A549 treated with GW870086 at 1 μM for 4 hours (cell line): ENCODE results near the gene ZMAT3. TPM values are rescaled to one million over a fixed set of nuclear protein-coding genes. Genes with fewer than 3 reads are reported as not detected.

Experiments used
- total RNA-seq: library from RNA; stranded (reverse); fragments of 200-300 nt; extraction: Qiagen RNA extraction; gene quantifications from 5 replicates; pipeline ENCODE4 v1.2.3, GENCODE V29; 2022; ENCODE audit warnings: low read depth

The ZMAT3 gene
- 4.8 to 8.0 TPM (median 6.5 TPM) in 5 replicates for total RNA-seq

DNA sequence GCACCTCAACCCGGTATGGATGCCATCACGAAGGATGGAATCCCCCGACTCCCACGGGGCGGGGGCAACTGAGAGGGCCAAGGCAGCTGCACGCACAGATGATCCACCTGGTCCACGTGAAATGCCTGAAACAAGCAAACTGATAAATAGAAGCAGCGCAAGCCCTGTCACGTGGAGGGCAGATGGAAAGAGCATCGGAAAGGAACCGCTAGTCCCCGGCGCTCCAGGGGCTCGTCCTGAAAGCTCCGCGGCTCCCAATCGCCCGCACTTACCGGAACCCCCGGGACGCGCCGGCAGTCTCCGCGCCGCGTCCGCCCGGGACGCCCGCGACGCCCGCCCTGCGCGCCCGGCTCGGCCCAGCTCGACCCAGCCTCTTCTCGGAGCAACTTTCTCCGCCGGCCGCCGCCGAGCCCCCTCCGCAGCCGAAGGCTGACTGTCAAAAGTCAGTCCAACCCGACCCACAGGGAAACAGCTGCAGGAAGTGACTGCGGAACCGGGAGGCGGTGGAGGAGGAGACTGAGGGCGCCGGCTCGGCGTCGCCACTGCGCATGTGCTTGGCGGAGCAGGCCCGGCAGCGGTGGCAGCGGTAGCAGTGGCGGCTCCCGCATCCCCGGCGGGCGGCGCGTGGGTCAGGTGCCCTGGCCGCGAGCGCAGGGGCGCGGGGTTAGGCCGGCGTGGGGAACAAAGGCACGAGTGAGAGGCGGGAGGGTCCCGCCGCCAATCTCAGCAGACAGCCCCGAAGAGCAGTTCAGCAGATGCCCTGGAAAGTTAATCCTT, at the start of gene ZMAT3:
Gene ZMAT3 (minus strand): TSS at position 487 of the 777 bp plus-strand sequence. CDS start 4,057 bp downstream, outside the sequence.

Other genes starting within 250 kb of the ZMAT3 start
- 4.5 to 7.1 TPM (median 6.5 TPM) in 5 replicates for gene PIK3CA, start 76.5 kb upstream of the ZMAT3 start, total RNA-seq
- gene KCNMB3, start 179.3 kb upstream of the ZMAT3 start, total RNA-seq, result 0.95 to 1.5 TPM (median 1.1 TPM) in 5 replicates